Muscle layer of colon (tissue), 2 donors: Measurements from ENCODE around the gene MUCL3.

Experiments used
- H3K27ac ChIP-seq: one replicate; pipeline ENCODE4 v1.7.0; 2013; ENCODE audit warnings: low read depth, mild to moderate bottlenecking, low read length, moderate library complexity
- H3K27me3 ChIP-seq, 2 donors: one replicate each; pipeline ENCODE4 v1.7.0; 2013; ENCODE audit warnings: low read length in 2 of 2, mild to moderate bottlenecking in 2 of 2; ENCODE audit not compliant: insufficient read depth in 2 of 2, control insufficient read depth in 1 of 2
- H3K36me3 ChIP-seq: one replicate; pipeline ENCODE4 v1.7.0; 2013; ENCODE audit warnings: mild to moderate bottlenecking, low read length; ENCODE audit not compliant: insufficient read depth
- H3K4me1 ChIP-seq: one replicate; pipeline ENCODE4 v1.7.0; 2013; ENCODE audit warnings: mild to moderate bottlenecking, low read length; ENCODE audit not compliant: insufficient read depth
- H3K4me3 ChIP-seq, 2 donors: one replicate each; pipeline ENCODE4 v1.7.0; 2013; ENCODE audit warnings: low read length in 2 of 2, low read depth in 1 of 2, mild to moderate bottlenecking in 1 of 2, moderate library complexity in 1 of 2
- H3K9ac ChIP-seq: one replicate; pipeline ENCODE4 v1.7.0; 2013; ENCODE audit warnings: low read length
- H3K9me3 ChIP-seq: one replicate; pipeline ENCODE4 v1.7.0; 2013; ENCODE audit warnings: mild to moderate bottlenecking, low read length
- donor health status: abdominal sarcoma.
- donor health status: Adenocarcinoma of cecum.

Gene MUCL3

GRCh38 chr6:30930506-30930905 is 10.3 kb upstream of the MUCL3 start:
- peaks cover 12% of the 10 kb centered on the region for H3K36me3 ChIP-seq
- H3K27ac ChIP-seq: no peak overlapping the region
- no peak overlapping the region for H3K4me3 ChIP-seq
- no peaks in the 10 kb centered on the region for H3K27me3 ChIP-seq
- H3K9ac ChIP-seq: no peak overlapping the region
- H3K9me3 ChIP-seq: no peaks in the 10 kb centered on the region
- H3K4me1 ChIP-seq: no peaks in the 10 kb centered on the region

GRCh38 chr6:30931272-30931671 is 9.5 kb upstream of the MUCL3 start:
- Histone ChIP-seq H3K9me3 (no peaks in the 10 kb centered on the region), H3K9ac (no peak overlapping the region), H3K27me3 (no peaks in the 10 kb centered on the region), H3K27ac (no peak overlapping the region), H3K4me3 (no peak overlapping the region), H3K36me3 (peaks cover 6% of the 10 kb centered on the region), H3K4me1 (no peaks in the 10 kb centered on the region)

- no peak within 1 kb of the TSS for H3K4me3 ChIP-seq
- no peaks in the 10 kb centered on the region for H3K27me3 ChIP-seq
- H3K27ac ChIP-seq: no peak within 1 kb of the TSS
- no peaks in the 10 kb centered on the region for H3K9me3 ChIP-seq
- H3K4me1 ChIP-seq: no peaks in the 10 kb centered on the region
- no peak within 1 kb of the TSS for H3K9ac ChIP-seq
- H3K36me3 ChIP-seq: no peaks in the 10 kb centered on the region
Measured at GRCh38 chr6:30931969-30932645, 8.7 kb upstream of the MUCL3 start, which contains the start of gene SFTA2. Gene SFTA2 (minus strand): TSS chr6:30932170. CDS start chr6:30932096, 74 bp downstream.

- no peak overlapping the region for H3K9ac ChIP-seq
- no peaks in the 10 kb centered on the region for H3K4me1 ChIP-seq
- H3K4me3 ChIP-seq: no peak overlapping the region
- no peaks in the 10 kb centered on the region for H3K27me3 ChIP-seq
- no peaks in the 10 kb centered on the region for H3K36me3 ChIP-seq
- no peak overlapping the region for H3K27ac ChIP-seq
- H3K9me3 ChIP-seq: no peaks in the 10 kb centered on the region
Measured at GRCh38 chr6:30932665-30933365, 8.0 kb upstream of the MUCL3 start.

GRCh38 chr6:30935018-30935417 is 5.8 kb upstream of the MUCL3 start:
- H3K27ac ChIP-seq: no peak overlapping the region
- H3K27me3 ChIP-seq: peaks cover 0 to 3% of the 10 kb centered on the region in 2 donors
- H3K4me1 ChIP-seq: no peaks in the 10 kb centered on the region
- H3K9me3 ChIP-seq: no peaks in the 10 kb centered on the region
- no peaks in the 10 kb centered on the region for H3K36me3 ChIP-seq
- no peak overlapping the region for H3K4me3 ChIP-seq
- no peak overlapping the region for H3K9ac ChIP-seq

- H3K27ac ChIP-seq: no peak overlapping the region
- no peak overlapping the region for H3K9ac ChIP-seq
- peaks cover 0 to 10% of the 10 kb centered on the region in 2 donors for H3K27me3 ChIP-seq
- H3K4me3 ChIP-seq: no peak overlapping the region
- H3K36me3 ChIP-seq: no peaks in the 10 kb centered on the region
- no peaks in the 10 kb centered on the region for H3K9me3 ChIP-seq
- H3K4me1 ChIP-seq: no peaks in the 10 kb centered on the region
Measured at GRCh38 chr6:30937265-30937664, 3.5 kb upstream of the MUCL3 start.

GRCh38 chr6:30938730-30939129 is 2.0 kb upstream of the MUCL3 start:
- H3K27me3 ChIP-seq: peaks cover 0 to 18% of the 10 kb centered on the region in 2 donors
- H3K9ac ChIP-seq: no peak overlapping the region

GRCh38 chr6:30939473-30939872 is 1.3 kb upstream of the MUCL3 start:
- Histone ChIP-seq H3K9me3 (no peaks in the 10 kb centered on the region), H3K27me3 (peaks cover 0 to 18% of the 10 kb centered on the region in 2 donors), H3K4me1 (no peaks in the 10 kb centered on the region), H3K9ac (no peak overlapping the region), H3K4me3 (no peak overlapping the region), H3K36me3 (no peaks in the 10 kb centered on the region), H3K27ac (no peak overlapping the region)

More at GRCh38 chr6:30938730-30939129, 2.0 kb upstream of the MUCL3 start:
- no peaks in the 10 kb centered on the region for H3K9me3 ChIP-seq
- no peak overlapping the region for H3K27ac ChIP-seq
- no peaks in the 10 kb centered on the region for H3K4me1 ChIP-seq
- H3K4me3 ChIP-seq: no peak overlapping the region
- no peaks in the 10 kb centered on the region for H3K36me3 ChIP-seq

- Histone ChIP-seq H3K9ac (no peak overlapping the region), H3K4me3 (no peak overlapping the region)
Measured at GRCh38 chr6:30942338-30943060, 1.7 kb downstream of the MUCL3 start.

GRCh38 chr6:30944051-30944450 is 3.3 kb downstream of the MUCL3 start:
- Histone ChIP-seq H3K36me3 (no peaks in the 10 kb centered on the region), H3K9ac (no peak overlapping the region), H3K9me3 (no peaks in the 10 kb centered on the region), H3K4me3 (no peak overlapping the region), H3K27ac (no peak overlapping the region), H3K4me1 (no peaks in the 10 kb centered on the region), H3K27me3 (peaks cover 0 to 18% of the 10 kb centered on the region in 2 donors)

More at GRCh38 chr6:30942338-30943060, 1.7 kb downstream of the MUCL3 start:
- H3K27me3 ChIP-seq: peaks cover 0 to 18% of the 10 kb centered on the region in 2 donors
- no peaks in the 10 kb centered on the region for H3K9me3 ChIP-seq
- H3K27ac ChIP-seq: no peak overlapping the region
- no peaks in the 10 kb centered on the region for H3K36me3 ChIP-seq
- no peaks in the 10 kb centered on the region for H3K4me1 ChIP-seq

GRCh38 chr6:30945281-30945680 is 4.5 kb downstream of the MUCL3 start:
- no peaks in the 10 kb centered on the region for H3K4me1 ChIP-seq

More at GRCh38 chr6:30945281-30945680, 4.5 kb downstream of the MUCL3 start:
- no peaks in the 10 kb centered on the region for H3K36me3 ChIP-seq
- no peak overlapping the region for H3K4me3 ChIP-seq
- H3K27ac ChIP-seq: no peak overlapping the region
- no peaks in the 10 kb centered on the region for H3K9me3 ChIP-seq
- no peak overlapping the region for H3K9ac ChIP-seq
- peaks cover 0 to 15% of the 10 kb centered on the region in 2 donors for H3K27me3 ChIP-seq
